ENCODE data around the gene SLC23A3. TPM values are rescaled to one million over a fixed set of nuclear protein-coding genes. Genes with fewer than 3 reads are reported as not detected.

The SLC23A3 gene
- polyA plus RNA-seq, 1 experiment = 0.53 TPM

- Histone ChIP-seq H3K9me3 (ENCODE audit: control insufficient read depth, insufficient read depth, low read length) (no peaks in the 10 kb centered on the region; the same call in none of the 2 replicates), H3K27me3 (ENCODE audit: control insufficient read depth, insufficient read depth, low read length) (no peaks in the 10 kb centered on the region), H3K27ac (ENCODE audit: low read depth, low read length) (peak overlapping the region; percentile 78), H3K4me3 (ENCODE audit: low read depth, low read length) (peak overlapping the region; percentile 83)
- no peak for TF ChIP-seq CTCF (IDR thresholded peaks at IDR 0.05; ENCODE audit: low read depth, low read length)
- POLR2A ChIA-PET = interaction anchor here (0.5 to 3.6 kb wide), 11 partner anchors 8 to 181 kb away, joined by 3 to 37 read pairs (median 3); partner anchors contain the start of genes ABCB6, ANKZF1, ATG9A and CNPPD1
- DNase-seq (ENCODE audit: low read depth, low spot score) = no peak
- CTCF ChIA-PET = interaction anchor here (1.8 to 2.6 kb wide), 3 partner anchors 48 to 88 kb away, joined by 5 to 9 read pairs (median 6); partner anchors contain the start of gene NHEJ1
These were observed 37.5 kb upstream of the SLC23A3 start for GRCh38 chr2:219207134-219207883.

GRCh38 chr2:219206328-219207133, 36.7 kb upstream of the SLC23A3 start, which contains the start of gene ZFAND2B:
ZFAND2B (plus strand) TSS chr2:219206782; CDS start chr2:219206988, 206 bp downstream.
- peaks cover under 1% of the 10 kb centered on the region for H3K9me3 ChIP-seq (ENCODE audit: control insufficient read depth, insufficient read depth, low read length)
- no peak; the same call in 1 of the 2 replicates for TF ChIP-seq CTCF (IDR thresholded peaks at IDR 0.05; ENCODE audit: low read depth, low read length)
- ChIA-PET POLR2A (interaction anchor here (0.6 to 3.6 kb wide), 10 partner anchors 9 to 182 kb away, joined by 3 to 37 read pairs (median 4); partner anchors contain the start of genes ABCB6, CNPPD1, GLB1L and STK16), CTCF (interaction anchor here (0.6 to 2.6 kb wide), 8 partner anchors 30 to 308 kb away, joined by 3 to 9 read pairs (median 3); partner anchors contain the start of gene CNPPD1)
- H3K27ac ChIP-seq (ENCODE audit: low read depth, low read length) = peak within 1 kb of the TSS; percentile 78
- H3K27me3 ChIP-seq (ENCODE audit: control insufficient read depth, insufficient read depth, low read length) = no peaks in the 10 kb centered on the region
- DNase-seq (ENCODE audit: low read depth, low spot score) = peak; percentile 69
- H3K4me3 ChIP-seq (ENCODE audit: low read depth, low read length) = peak within 1 kb of the TSS; percentile 83

- TF ChIP-seq CTCF (IDR thresholded peaks at IDR 0.05; ENCODE audit: low read depth, low read length) = no peak
- no peak for DNase-seq (ENCODE audit: low read depth, low spot score)
- ChIA-PET CTCF (interaction anchor here (0.6 to 1.9 kb wide), 7 partner anchors 30 to 307 kb away, joined by 3 to 5 read pairs (median 3); partner anchors contain the start of gene CNPPD1), POLR2A (interaction anchor here (1.0 to 3.6 kb wide), 7 partner anchors 12 to 43 kb away, joined by 3 to 37 read pairs (median 4); partner anchors contain the start of genes ABCB6, CNPPD1, GLB1L and STK16)
- Histone ChIP-seq H3K27ac (ENCODE audit: low read depth, low read length) (peak overlapping the region; percentile 52), H3K9me3 (ENCODE audit: control insufficient read depth, insufficient read depth, low read length) (peaks cover 3% of the 10 kb centered on the region), H3K4me3 (ENCODE audit: low read depth, low read length) (peak overlapping the region; percentile 80), H3K27me3 (ENCODE audit: control insufficient read depth, insufficient read depth, low read length) (no peaks in the 10 kb centered on the region)
These were observed 36.1 kb upstream of the SLC23A3 start for GRCh38 chr2:219205981-219206327.

GRCh38 chr2:219205165-219205538, 35.3 kb upstream of the SLC23A3 start:
- CTCF ChIA-PET = interaction anchor here (1.4 kb wide), 1 partner anchor 90 kb away, joined by 3 read pairs; no protein-coding TSS in a partner anchor

More at GRCh38 chr2:219205165-219205538, 35.3 kb upstream of the SLC23A3 start:
- TF ChIP-seq CTCF (IDR thresholded peaks at IDR 0.05; ENCODE audit: low read depth, low read length) = no peak
- no peak overlapping the region for H3K27ac ChIP-seq (ENCODE audit: low read depth, low read length)
- POLR2A ChIA-PET = interaction anchor here (0.7 kb wide), 1 partner anchor 179 kb away, joined by 3 read pairs; no protein-coding TSS in a partner anchor
- DNase-seq (ENCODE audit: low read depth, low spot score) = no peak
- H3K27me3 ChIP-seq (ENCODE audit: control insufficient read depth, insufficient read depth, low read length) = no peaks in the 10 kb centered on the region
- no peak overlapping the region for H3K4me3 ChIP-seq (ENCODE audit: low read depth, low read length)
- H3K9me3 ChIP-seq (ENCODE audit: control insufficient read depth, insufficient read depth, low read length) = peaks cover 3% of the 10 kb centered on the region

All from AG04450 (cell line).